ENCODE results near the gene FAM89B.
A peak's percentile ranks its signal among the peaks of the same experiment; 100 is the strongest.

Gene FAM89B

GRCh38 chr11:65549096-65549495, 23.2 kb upstream of the FAM89B start:
- in situ Hi-C loops (cut with HindIII; ENCODE audit: low pct_ligation_motif_present, low sequenced_read_pairs), result no loop called here
- peaks cover 90% of the 10 kb centered on the region for H3K36me3 ChIP-seq (replicated peaks)
- no peak for DNase-seq
- TF ChIP-seq CTCF (IDR thresholded peaks at IDR 0.05; ENCODE audit: low read depth, low read length, missing control alignments), result no peak
- H3K4me3 ChIP-seq (ENCODE audit: low read depth, low read length), result no peak overlapping the region
- no peaks in the 10 kb centered on the region for H3K27me3 ChIP-seq (replicated peaks)
- no peak overlapping the region for H3K27ac ChIP-seq

GRCh38 chr11:65551572-65552387, 20.6 kb upstream of the FAM89B start:
- H3K4me3 ChIP-seq (ENCODE audit: low read depth, low read length), result no peak overlapping the region
- in situ Hi-C loops (cut with HindIII; ENCODE audit: low pct_ligation_motif_present, low sequenced_read_pairs), result no loop called here
- DNase-seq, result no peak
- no peaks in the 10 kb centered on the region for H3K27me3 ChIP-seq (replicated peaks)
- H3K27ac ChIP-seq, result no peak overlapping the region
- peak; percentile 66 for TF ChIP-seq CTCF (IDR thresholded peaks at IDR 0.05; ENCODE audit: low read depth, low read length, missing control alignments)
- H3K36me3 ChIP-seq (replicated peaks), result peaks cover 63% of the 10 kb centered on the region

DNA sequence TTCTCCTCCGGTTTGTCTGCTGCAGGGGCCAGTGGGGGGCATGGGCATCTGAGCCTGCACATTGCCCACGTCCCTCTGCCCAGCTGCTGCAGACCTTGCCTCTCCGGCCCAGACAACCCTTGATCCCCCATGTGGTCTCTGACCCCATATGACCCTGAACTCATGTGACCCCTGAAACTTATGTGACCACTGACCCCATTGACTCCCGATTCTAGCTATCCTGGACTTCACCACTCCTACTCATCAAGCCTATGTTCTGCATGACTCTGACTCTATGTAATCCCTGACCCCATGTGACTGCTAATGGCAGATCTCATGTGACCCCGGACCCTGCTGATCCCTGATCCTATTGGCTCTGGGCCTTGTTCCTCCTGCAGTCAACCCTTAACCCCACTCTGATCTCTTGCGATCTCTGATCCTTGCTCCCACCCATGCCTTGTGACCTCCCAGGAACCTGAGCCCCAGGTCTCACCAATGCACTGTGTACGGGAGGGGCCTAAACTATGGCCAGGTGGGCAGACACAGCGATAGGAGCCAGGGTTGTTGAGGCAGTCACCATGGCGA, 19.9 kb upstream of the FAM89B start:
- in situ Hi-C loops (cut with HindIII; ENCODE audit: low pct_ligation_motif_present, low sequenced_read_pairs), result no loop called here
- Histone ChIP-seq H3K27me3 (replicated peaks) (no peaks in the 10 kb centered on the region), H3K36me3 (replicated peaks) (peaks cover 57% of the 10 kb centered on the region), H3K4me3 (ENCODE audit: low read depth, low read length) (no peak overlapping the region), H3K27ac (no peak overlapping the region)
- no peak for TF ChIP-seq CTCF (IDR thresholded peaks at IDR 0.05; ENCODE audit: low read depth, low read length, missing control alignments)
- DNase-seq, result no peak

- no peak for TF ChIP-seq CTCF (IDR thresholded peaks at IDR 0.05; ENCODE audit: low read depth, low read length, missing control alignments)
These were observed 18.9 kb upstream of the FAM89B start for GRCh38 chr11:65553301-65554001.

GRCh38 chr11:65554057-65554818, 18.1 kb upstream of the FAM89B start:
- in situ Hi-C loops (cut with HindIII; ENCODE audit: low pct_ligation_motif_present, low sequenced_read_pairs), result no loop called here
- no peak overlapping the region for H3K4me3 ChIP-seq (ENCODE audit: low read depth, low read length)
- H3K36me3 ChIP-seq (replicated peaks), result peaks cover 40% of the 10 kb centered on the region
- TF ChIP-seq CTCF (IDR thresholded peaks at IDR 0.05; ENCODE audit: low read depth, low read length, missing control alignments), result no peak
- DNase-seq, result no peak
- no peaks in the 10 kb centered on the region for H3K27me3 ChIP-seq (replicated peaks)
- no peak overlapping the region for H3K27ac ChIP-seq

More at GRCh38 chr11:65553301-65554001, 18.9 kb upstream of the FAM89B start:
- H3K27ac ChIP-seq, result no peak overlapping the region
- H3K36me3 ChIP-seq (replicated peaks), result peaks cover 47% of the 10 kb centered on the region
- DNase-seq, result no peak
- no peaks in the 10 kb centered on the region for H3K27me3 ChIP-seq (replicated peaks)
- in situ Hi-C loops (cut with HindIII; ENCODE audit: low pct_ligation_motif_present, low sequenced_read_pairs), result no loop called here
- no peak overlapping the region for H3K4me3 ChIP-seq (ENCODE audit: low read depth, low read length)

Measured in brain microvascular endothelial cell (primary cell).